Gastrocnemius medialis (tissue), 4 donors: ENCODE results near the gene JAKMIP1.

Experiments
- POLR2A ChIP-seq, 2 donors: fragments of 450-650 bp; IDR thresholded peaks; one replicate each; pipeline ENCODE4 v1.6.1; 2017; ENCODE audit warnings: antibody characterized with exemption in 2 of 2, mild to moderate bottlenecking in 2 of 2, moderate library complexity in 2 of 2
- TF ChIP-seq, protein P1 (sequence below), 5 experiments: fragments of 450-650 bp in 3 of 5; fragments of 200-600 bp in 2 of 5; sonication (generic) in 2 of 5; IDR thresholded peaks in 4 of 5; conservative IDR thresholded peaks in 1 of 5; 1 replicate in 4 of 5; 2 replicates in 1 of 5; pipeline ENCODE4 v1.5.1; 2016 to 2019; ENCODE audit warnings: antibody characterized with exemption in 5 of 5, mild to moderate bottlenecking in 3 of 5, moderate library complexity in 3 of 5

DNA sequence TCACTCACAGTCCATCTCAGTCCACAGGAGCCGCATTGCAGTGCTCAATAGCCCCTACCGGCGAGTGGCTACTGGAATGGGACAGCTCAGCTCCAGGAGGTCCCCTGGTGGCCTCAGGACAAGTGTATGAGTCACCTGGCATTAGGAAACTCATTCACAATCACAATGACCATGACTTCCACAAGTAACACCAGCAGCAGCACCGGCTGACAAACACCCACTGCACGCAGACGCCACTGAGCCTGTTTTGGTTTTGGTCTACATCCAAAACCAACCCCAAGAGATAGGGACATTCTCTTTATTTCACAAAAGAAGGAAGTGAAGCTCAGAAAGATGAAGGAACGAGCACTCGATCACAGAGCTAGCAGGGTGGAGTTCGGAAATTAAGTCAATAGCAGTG, 8.1 kb downstream of the JAKMIP1 start:
- no peak for TF ChIP-seq POLR2A (IDR thresholded peaks at IDR 0.05)
- TF ChIP-seq, protein P1, sequence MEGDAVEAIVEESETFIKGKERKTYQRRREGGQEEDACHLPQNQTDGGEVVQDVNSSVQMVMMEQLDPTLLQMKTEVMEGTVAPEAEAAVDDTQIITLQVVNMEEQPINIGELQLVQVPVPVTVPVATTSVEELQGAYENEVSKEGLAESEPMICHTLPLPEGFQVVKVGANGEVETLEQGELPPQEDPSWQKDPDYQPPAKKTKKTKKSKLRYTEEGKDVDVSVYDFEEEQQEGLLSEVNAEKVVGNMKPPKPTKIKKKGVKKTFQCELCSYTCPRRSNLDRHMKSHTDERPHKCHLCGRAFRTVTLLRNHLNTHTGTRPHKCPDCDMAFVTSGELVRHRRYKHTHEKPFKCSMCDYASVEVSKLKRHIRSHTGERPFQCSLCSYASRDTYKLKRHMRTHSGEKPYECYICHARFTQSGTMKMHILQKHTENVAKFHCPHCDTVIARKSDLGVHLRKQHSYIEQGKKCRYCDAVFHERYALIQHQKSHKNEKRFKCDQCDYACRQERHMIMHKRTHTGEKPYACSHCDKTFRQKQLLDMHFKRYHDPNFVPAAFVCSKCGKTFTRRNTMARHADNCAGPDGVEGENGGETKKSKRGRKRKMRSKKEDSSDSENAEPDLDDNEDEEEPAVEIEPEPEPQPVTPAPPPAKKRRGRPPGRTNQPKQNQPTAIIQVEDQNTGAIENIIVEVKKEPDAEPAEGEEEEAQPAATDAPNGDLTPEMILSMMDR (IDR thresholded peaks at IDR 0.05 in 4 of 5, conservative IDR thresholded peaks at IDR 0.05 in 1 of 5) = no peak
